ENCODE data around the gene CFAP43.

The CFAP43 gene

GRCh38 chr10:104231784-104232612, at the start of gene CFAP43:
CFAP43 (minus strand) TSS chr10:104232364; CDS start chr10:104232246, 118 bp downstream.
- peak; percentile 79 for DNase-seq

- DNase-seq: no peak
Measured at GRCh38 chr10:104281694-104282093, 49.5 kb upstream of the CFAP43 start.

GRCh38 chr10:104279550-104280259, 47.5 kb upstream of the CFAP43 start:
- no peak for DNase-seq

GRCh38 chr10:104277785-104278184, 45.6 kb upstream of the CFAP43 start:
- no peak for DNase-seq

- DNase-seq: no peak
Measured at GRCh38 chr10:104276192-104276591, 44.0 kb upstream of the CFAP43 start.

GRCh38 chr10:104274762-104275721, 42.9 kb upstream of the CFAP43 start:
- no peak for DNase-seq

GRCh38 chr10:104273899-104274575, 41.9 kb upstream of the CFAP43 start:
- DNase-seq: no peak

GRCh38 chr10:104273286-104273685, 41.1 kb upstream of the CFAP43 start:
- DNase-seq: no peak

- DNase-seq: peak; percentile 95
Measured at GRCh38 chr10:104268713-104269645, 36.8 kb upstream of the CFAP43 start, which contains the start of gene GSTO2. GSTO2 (plus strand) TSS chr10:104269184; CDS start chr10:104274916, 5,732 bp downstream.

- no peak for DNase-seq
Measured at GRCh38 chr10:104268405-104268712, 36.2 kb upstream of the CFAP43 start.

- DNase-seq: no peak
Measured at GRCh38 chr10:104267721-104268404, 35.7 kb upstream of the CFAP43 start.

- DNase-seq: no peak
Measured at GRCh38 chr10:104264783-104265182, 32.6 kb upstream of the CFAP43 start.

- DNase-seq: peak; percentile 41
Measured at GRCh38 chr10:104262055-104262454, 29.9 kb upstream of the CFAP43 start.

- DNase-seq: no peak
Measured at GRCh38 chr10:104260775-104261115, 28.6 kb upstream of the CFAP43 start.

- no peak for DNase-seq
Measured at GRCh38 chr10:104259999-104260774, 28.0 kb upstream of the CFAP43 start.

GRCh38 chr10:104259456-104259855, 27.3 kb upstream of the CFAP43 start:
- no peak for DNase-seq

GRCh38 chr10:104258209-104258608, 26.0 kb upstream of the CFAP43 start:
- no peak for DNase-seq

GRCh38 chr10:104257235-104257634, 25.1 kb upstream of the CFAP43 start:
- no peak for DNase-seq

- no peak for DNase-seq
Measured at GRCh38 chr10:104256335-104256961, 24.3 kb upstream of the CFAP43 start.

Measured in DMS 273 treated with DMSO at 0.1 percent for 48 hours (cell line).